ENCODE data around the gene DEPDC5.
"Not testable (repeated sequence)": the region's sequence is repeated elsewhere in the genome, so short reads cannot be mapped to it uniquely, and the experiment has no call there.

The DEPDC5 gene

DNA sequence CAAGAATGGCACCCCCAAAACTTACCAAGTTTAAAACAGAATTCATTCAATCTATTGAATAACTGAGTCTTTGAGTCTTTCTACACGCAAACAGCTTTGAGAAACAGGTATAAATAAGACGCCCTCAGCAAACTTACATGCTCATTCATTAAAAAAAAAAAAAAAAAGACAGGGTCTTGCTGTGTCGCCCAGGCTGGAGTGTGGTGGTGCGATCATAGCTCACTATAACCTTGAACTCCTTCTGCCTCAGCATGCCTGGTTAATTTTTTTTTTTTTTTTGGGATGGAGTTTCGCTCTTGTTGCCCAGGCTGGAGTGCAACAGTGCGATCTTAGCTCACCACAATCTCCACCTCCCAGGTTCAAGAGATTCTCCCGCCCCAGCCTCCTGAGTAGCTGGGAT lies 9.9 kb upstream of the DEPDC5 start:
- no peak for DNase-seq
- in situ Hi-C loops (cut with HindIII; ENCODE audit: low pct_ligation_motif_present, low pct_unique_long_range_greater_than_20kb, low sequenced_read_pairs) = no loop called here

- DNase-seq = no peak
- in situ Hi-C loops (cut with HindIII; ENCODE audit: low pct_ligation_motif_present, low pct_unique_long_range_greater_than_20kb, low sequenced_read_pairs) = no loop called here
These were observed 6.4 kb upstream of the DEPDC5 start for GRCh38 chr22:31747441-31747840.

DNA sequence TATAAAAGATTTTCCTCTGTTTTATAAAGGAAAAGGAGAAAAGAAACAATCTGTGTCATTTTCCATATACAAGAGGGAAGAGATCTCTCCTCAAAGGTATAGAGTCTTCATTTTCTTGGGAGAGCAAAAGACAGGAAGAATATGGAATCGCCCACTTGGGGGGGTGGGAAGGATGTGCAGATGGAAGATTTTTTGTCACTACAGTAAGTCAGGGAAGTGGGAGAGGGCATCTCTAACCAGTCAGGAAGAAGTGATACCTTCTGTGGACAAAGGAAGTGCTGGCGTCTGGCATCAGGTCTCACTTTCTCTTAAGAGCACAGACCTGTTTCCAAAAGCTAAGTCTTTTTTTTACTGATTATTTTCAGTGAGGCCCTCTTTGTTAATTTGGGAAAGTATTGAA lies 5.3 kb upstream of the DEPDC5 start:
- in situ Hi-C loops (cut with HindIII; ENCODE audit: low pct_ligation_motif_present, low pct_unique_long_range_greater_than_20kb, low sequenced_read_pairs) = no loop called here
- no peak for DNase-seq

- peak; percentile 92 for DNase-seq
- in situ Hi-C loops (cut with HindIII; ENCODE audit: low pct_ligation_motif_present, low pct_unique_long_range_greater_than_20kb, low sequenced_read_pairs) = no loop called here
These were observed 4.0 kb upstream of the DEPDC5 start, which contains the start of gene PRR14L for GRCh38 chr22:31749636-31750364. Gene PRR14L (minus strand): TSS chr22:31750132. CDS start chr22:31738860, 11,272 bp downstream.

DNA sequence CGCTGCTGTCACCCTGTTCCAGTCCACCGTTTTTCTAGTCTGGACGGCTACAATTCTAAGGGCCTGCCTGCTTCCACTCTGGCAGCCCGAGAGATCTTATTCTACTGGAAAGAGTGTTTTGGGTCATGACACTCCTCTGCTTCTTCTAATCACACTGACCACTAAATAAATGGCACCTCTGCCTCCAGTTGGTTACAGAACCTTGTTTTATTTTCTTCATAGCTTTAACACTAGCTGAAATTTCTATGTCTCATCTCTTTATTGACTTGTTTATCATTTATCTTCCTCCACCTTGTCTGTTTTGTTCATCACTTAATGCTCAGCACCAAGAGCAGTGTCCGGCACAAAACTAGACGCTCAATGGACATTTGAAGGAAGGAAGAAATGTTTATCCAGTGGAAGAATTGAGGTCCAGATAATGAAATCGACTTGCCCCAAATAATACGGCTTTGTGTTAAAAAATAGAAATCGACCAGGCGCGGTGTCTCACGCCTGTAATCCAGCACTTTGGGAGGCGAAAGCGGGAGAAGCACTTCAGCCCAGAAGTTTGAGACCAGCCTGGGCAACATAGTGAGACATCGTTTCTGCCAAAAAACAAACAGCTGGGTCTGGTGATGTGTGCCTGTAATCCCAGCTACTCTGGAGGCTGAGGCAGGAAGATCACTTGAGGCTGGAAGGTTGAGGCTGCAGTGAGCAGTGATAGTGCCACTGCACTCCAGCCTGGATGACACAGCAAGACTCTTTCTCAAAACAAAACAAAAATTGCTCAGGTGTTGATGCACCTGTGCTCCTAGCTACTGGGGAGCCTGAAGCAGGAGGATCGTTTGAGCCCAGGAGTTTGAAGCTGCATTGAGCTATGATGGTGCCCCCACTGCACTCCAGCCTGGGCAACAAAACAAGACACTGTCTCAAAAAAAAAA lies 3.2 kb upstream of the DEPDC5 start:
- DNase-seq = no peak
- in situ Hi-C loops (cut with HindIII; ENCODE audit: low pct_ligation_motif_present, low pct_unique_long_range_greater_than_20kb, low sequenced_read_pairs) = no loop called here

- in situ Hi-C loops (cut with HindIII; ENCODE audit: low pct_ligation_motif_present, low pct_unique_long_range_greater_than_20kb, low sequenced_read_pairs) = no loop called here
These were observed 1.5 kb upstream of the DEPDC5 start for GRCh38 chr22:31752096-31752847.

GRCh38 chr22:31753005-31753633 lies 700 bp upstream of the DEPDC5 start:
- in situ Hi-C loops (cut with HindIII; ENCODE audit: low pct_ligation_motif_present, low pct_unique_long_range_greater_than_20kb, low sequenced_read_pairs) = no loop called here
- peak; percentile 48 for DNase-seq

More at GRCh38 chr22:31752096-31752847, 1.5 kb upstream of the DEPDC5 start:
- DNase-seq = no peak

DNA sequence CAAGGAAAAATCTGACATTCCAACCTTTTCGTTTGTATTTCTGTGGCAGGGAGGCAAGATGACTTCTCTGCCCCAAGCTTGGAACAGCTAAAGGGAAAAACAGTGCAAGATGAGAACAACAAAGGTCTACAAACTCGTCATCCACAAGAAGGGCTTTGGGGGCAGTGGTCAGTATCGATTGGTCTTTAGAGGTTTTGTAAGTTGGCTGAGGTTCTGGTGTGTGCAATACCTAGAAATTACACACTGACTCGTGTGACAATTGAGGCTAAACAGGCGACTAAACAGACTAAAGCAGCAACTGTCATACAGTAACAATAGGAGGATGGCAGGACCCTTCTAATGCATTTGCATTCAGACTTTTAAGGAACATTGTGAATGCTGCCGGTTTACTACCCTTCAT lies 994 bp downstream of the DEPDC5 start:
- in situ Hi-C loops (cut with HindIII; ENCODE audit: low pct_ligation_motif_present, low pct_unique_long_range_greater_than_20kb, low sequenced_read_pairs) = no loop called here
- DNase-seq = no peak

GRCh38 chr22:31757265-31757664 lies 3.4 kb downstream of the DEPDC5 start:
- no peak for DNase-seq
- in situ Hi-C loops (cut with HindIII; ENCODE audit: low pct_ligation_motif_present, low pct_unique_long_range_greater_than_20kb, low sequenced_read_pairs) = no loop called here

DNA sequence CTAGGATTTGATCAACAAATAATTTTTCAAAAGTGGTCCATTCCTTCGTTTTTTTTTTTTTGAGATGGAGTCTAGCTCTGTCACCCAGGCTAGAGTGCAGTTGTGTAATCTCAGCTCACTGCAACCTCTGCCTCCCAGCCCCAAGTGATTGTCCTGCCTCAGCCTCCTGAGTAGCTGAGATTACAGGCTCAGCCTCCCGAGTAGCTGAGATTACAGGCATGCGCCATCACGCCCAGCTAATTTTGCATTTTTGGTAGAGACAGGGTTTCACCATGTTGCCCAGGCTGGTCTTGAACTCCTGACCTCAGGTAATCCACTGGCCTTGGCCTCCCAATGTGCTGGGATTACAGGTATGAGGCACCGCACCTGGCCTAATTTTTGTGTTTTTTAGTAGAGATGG lies 5.0 kb downstream of the DEPDC5 start:
- DNase-seq; in situ Hi-C loops (cut with HindIII; ENCODE audit: low pct_ligation_motif_present, low pct_unique_long_range_greater_than_20kb, low sequenced_read_pairs): not testable (repeated sequence)

- in situ Hi-C loops (cut with HindIII; ENCODE audit: low pct_ligation_motif_present, low pct_unique_long_range_greater_than_20kb, low sequenced_read_pairs) = no loop called here
- DNase-seq = no peak
These were observed 11.0 kb downstream of the DEPDC5 start for GRCh38 chr22:31764785-31765184.

- in situ Hi-C loops (cut with HindIII; ENCODE audit: low pct_ligation_motif_present, low pct_unique_long_range_greater_than_20kb, low sequenced_read_pairs) = no loop called here
- DNase-seq = no peak
These were observed 14.7 kb downstream of the DEPDC5 start for GRCh38 chr22:31768422-31769059.

DNA sequence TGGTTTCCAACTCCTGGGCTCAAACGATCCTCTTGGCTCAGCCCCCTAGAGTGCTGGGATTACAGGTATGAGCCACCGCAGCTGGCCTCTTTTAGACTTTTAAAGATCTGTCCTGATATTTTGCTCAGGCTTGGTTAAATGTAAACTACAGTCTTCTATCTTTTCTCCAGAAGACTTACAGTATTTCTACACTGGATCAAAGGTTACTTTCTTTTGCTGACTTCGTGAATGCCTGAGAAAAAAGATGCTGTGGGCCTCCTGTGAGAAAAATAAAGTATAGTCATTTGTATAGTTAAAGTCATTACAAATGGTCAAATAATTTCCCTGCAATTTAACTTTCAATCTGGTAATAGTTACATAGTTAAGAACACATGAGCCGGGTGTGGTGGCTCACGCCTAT lies 19.6 kb downstream of the DEPDC5 start:
- no peak for DNase-seq
- in situ Hi-C loops (cut with HindIII; ENCODE audit: low pct_ligation_motif_present, low pct_unique_long_range_greater_than_20kb, low sequenced_read_pairs) = no loop called here

DNA sequence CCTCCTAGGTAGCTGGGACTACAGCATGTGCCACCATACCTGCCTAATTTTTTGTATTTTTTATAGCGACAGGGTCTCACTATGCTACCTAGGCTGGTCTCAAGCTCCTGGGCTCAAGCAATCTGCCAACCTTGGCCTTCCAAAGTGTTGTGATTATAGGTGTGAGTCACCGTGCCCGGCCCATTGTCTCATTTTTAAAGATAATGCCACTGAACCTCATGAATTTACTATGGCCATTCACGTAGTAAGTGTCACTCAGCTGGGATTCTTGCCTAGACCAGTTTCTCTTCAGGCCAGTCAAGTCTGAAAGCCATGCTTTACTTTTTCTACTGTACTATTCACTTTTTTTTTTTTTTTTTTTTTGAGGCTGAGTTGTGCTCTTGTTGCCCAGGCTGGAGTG lies 22.4 kb downstream of the DEPDC5 start:
- no peak for DNase-seq

DNA sequence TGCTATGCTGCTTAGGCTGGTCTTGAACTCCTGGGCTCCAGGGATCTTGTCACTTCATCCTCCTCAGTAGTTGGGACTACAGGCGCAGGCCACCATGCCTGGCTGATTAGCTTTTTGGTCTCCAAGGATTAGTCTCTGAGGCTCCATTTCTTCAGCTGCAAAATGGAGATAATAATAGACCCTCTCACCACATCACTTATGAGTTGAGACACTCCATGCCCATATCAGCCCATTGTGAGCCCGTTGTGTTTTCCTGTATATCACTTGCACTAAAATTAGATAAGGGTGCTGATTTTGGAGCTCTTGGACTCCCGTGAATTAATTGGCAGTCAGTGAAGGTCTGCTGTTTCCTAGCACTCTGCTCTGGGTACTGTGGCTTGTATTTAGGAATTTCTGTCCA lies 36.0 kb downstream of the DEPDC5 start:
- in situ Hi-C loops (cut with HindIII; ENCODE audit: low pct_ligation_motif_present, low pct_unique_long_range_greater_than_20kb, low sequenced_read_pairs) = no loop called here
- no peak for DNase-seq

More for the DNA sequence above, 22.4 kb downstream of the DEPDC5 start:
- in situ Hi-C loops (cut with HindIII; ENCODE audit: low pct_ligation_motif_present, low pct_unique_long_range_greater_than_20kb, low sequenced_read_pairs) = no loop called here

GRCh38 chr22:31790240-31790639 lies 36.4 kb downstream of the DEPDC5 start:
- in situ Hi-C loops (cut with HindIII; ENCODE audit: low pct_ligation_motif_present, low pct_unique_long_range_greater_than_20kb, low sequenced_read_pairs) = no loop called here
- no peak for DNase-seq

- DNase-seq; in situ Hi-C loops (cut with HindIII; ENCODE audit: low pct_ligation_motif_present, low pct_unique_long_range_greater_than_20kb, low sequenced_read_pairs): not testable (repeated sequence)
These were observed 45.5 kb downstream of the DEPDC5 start for GRCh38 chr22:31799358-31799757.

GRCh38 chr22:31800065-31800464 lies 46.2 kb downstream of the DEPDC5 start:
- DNase-seq = peak; percentile 4
- in situ Hi-C loops (cut with HindIII; ENCODE audit: low pct_ligation_motif_present, low pct_unique_long_range_greater_than_20kb, low sequenced_read_pairs) = no loop called here

Data from ACHN (cell line).